Muscle of arm (tissue), 12 donors: ENCODE measurements around the gene HAUS1. TPM values are rescaled to one million over a fixed set of nuclear protein-coding genes. Genes with fewer than 3 reads are reported as not detected.

ENCODE experiments used
- polyA plus RNA-seq, 12 donors: library from polyadenylated mRNA; unstranded; fragments of 120-200 nt; gene quantifications; one replicate each; pipeline ENCODE4 v1.2.1, GENCODE V29; 2013; ENCODE audit not compliant: insufficient read length in 12 of 12

HAUS1 gene
- polyA plus RNA-seq, 12 donors: 17.3 to 37.5 (median 28.6) TPM; not detected in 1

Other genes starting within 250 kb of the HAUS1 start
- gene EPG5, start 137.1 kb upstream of the HAUS1 start, polyA plus RNA-seq: 10 to 100 TPM in 9 of 12 donors, 1 to 10 TPM in 2, not detected in 1; 9.1 to 21.9 (median 14.9) TPM
- 10 to 100 TPM in 1 of 12 donors, 1 to 10 TPM in 9, not detected in 2; 2.0 to 10.0 (median 2.3) TPM for gene PSTPIP2, start 32.1 kb upstream of the HAUS1 start, polyA plus RNA-seq
- gene ATP5F1A, start 6.1 kb upstream of the HAUS1 start, polyA plus RNA-seq: 100 to 1,000 TPM in 11 of 12 donors, not detected in 1; 257 to 525 (median 472) TPM